ENCODE data around the gene ESYT3.

GRCh38 chr3:138399766-138400165 is 34.6 kb upstream of the ESYT3 start:
- TF ChIP-seq CBX5 (IDR thresholded peaks at IDR 0.05; ENCODE audit: low read depth, low read length) (no peak), RNF2 (IDR thresholded peaks at IDR 0.05; ENCODE audit: borderline replicate concordance, low read depth, low read length, missing control alignments, poor library complexity, severe bottlenecking) (no peak), SIRT6 (IDR thresholded peaks at IDR 0.05; ENCODE audit: low read length) (no peak), NRF1 (IDR thresholded peaks at IDR 0.05; ENCODE audit: low read depth, low read length) (no peak), POU5F1 (IDR thresholded peaks at IDR 0.05; ENCODE audit: low read depth, low read length) (no peak), SP4 (IDR thresholded peaks at IDR 0.05; ENCODE audit: low read length) (no peak), ATF2 (IDR thresholded peaks at IDR 0.05; ENCODE audit: low read length) (no peak), CTCF (IDR thresholded peaks at IDR 0.05; ENCODE audit: control extremely low read depth in 1 of 3, insufficient read depth in 1 of 3, low read depth in 1 of 3, low read length in 3 of 3) (no peak), RXRA (IDR thresholded peaks at IDR 0.05; ENCODE audit: insufficient read depth, low read depth, low read length) (no peak), EZH2 (IDR thresholded peaks at IDR 0.05; ENCODE audit: low read depth, low read length, severe bottlenecking) (no peak)

Measured in H1 (cell line).